ENCODE measurements around the gene KRTAP13-4. TPM values are rescaled to one million over a fixed set of nuclear protein-coding genes. Genes with fewer than 3 reads are reported as not detected.

KRTAP13-4 gene
- total and polyA plus RNA-seq, 9 donors = not detected

DNA sequence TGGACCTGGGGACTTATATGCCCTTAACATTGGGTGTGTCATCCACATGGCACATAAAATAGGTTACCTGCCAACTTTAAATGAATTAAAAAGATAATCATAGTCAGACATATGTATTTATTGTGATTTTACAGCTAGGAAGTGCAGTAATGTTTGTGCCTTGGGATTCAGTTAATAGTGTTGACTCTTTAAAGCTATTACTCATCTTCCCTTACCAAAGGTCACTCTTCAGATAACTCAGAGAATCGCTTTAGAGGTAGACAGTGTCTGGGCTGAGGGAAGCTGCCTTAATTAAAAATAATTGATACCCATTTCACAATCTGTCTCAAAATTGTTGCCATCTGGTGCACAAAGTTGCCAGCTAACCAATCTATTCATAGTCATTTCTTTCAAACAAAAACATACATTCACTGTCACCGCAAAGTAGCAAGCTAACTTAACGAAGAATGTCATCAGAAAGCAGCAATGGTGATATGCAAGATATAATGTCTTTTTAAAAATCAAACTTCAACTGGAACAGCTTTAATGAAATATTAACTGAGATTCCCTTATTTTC lies 7.1 kb downstream of the KRTAP13-4 start:
- no peak overlapping the region for H3K4me3 ChIP-seq (ENCODE audit: low read length)
- DNase-seq = no peak
- no peaks in the 10 kb centered on the region for H3K4me1 ChIP-seq (ENCODE audit: control insufficient read depth, insufficient read depth, low read length)
- no CpG with 5 or more reads among the region's 3 CpGs for WGBS (ENCODE audit: insufficient coverage)
- no peaks in the 10 kb centered on the region for H3K36me3 ChIP-seq (ENCODE audit: control insufficient read depth, insufficient read depth, low read length)
- no peaks in the 10 kb centered on the region for H3K9me3 ChIP-seq (replicated peaks; ENCODE audit: control insufficient read depth, low read depth, low read length)
- no peaks in the 10 kb centered on the region for H3K27me3 ChIP-seq (ENCODE audit: control insufficient read depth, insufficient read depth, low read length)
- no peak overlapping the region for H3K27ac ChIP-seq (ENCODE audit: low read length)

DNA sequence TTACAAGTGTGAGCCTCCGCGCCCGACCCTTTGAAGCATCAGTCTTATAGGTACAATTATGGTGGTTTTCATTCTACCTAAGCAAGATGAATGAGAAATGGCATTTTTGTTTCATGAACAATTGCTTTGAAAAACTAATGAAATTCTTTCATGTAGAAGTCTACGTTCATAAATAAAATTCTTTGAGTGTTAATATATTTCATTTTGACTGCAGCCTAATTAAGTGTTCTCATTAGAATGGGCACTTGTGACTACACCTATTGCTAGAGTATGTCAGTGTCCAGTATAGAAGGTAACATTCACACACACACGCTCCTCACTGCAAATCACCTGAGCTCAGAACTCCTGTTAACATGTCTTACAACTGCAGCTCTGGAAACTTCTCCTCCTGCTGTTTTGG lies 10.0 kb downstream of the KRTAP13-4 start, which contains the start of gene KRTAP15-1:
Gene KRTAP15-1, plus strand, starts transcription at position 301 of the 400 bp plus-strand sequence. Its CDS starts 53 bp downstream, at position 354.
- H3K27me3 ChIP-seq (ENCODE audit: control insufficient read depth, insufficient read depth, low read length) = no peaks in the 10 kb centered on the region
- WGBS (ENCODE audit: insufficient coverage) = no CpG with 5 or more reads among the region's 5 CpGs
- DNase-seq = no peak
- no peaks in the 10 kb centered on the region for H3K4me1 ChIP-seq (ENCODE audit: control insufficient read depth, insufficient read depth, low read length)
- no peaks in the 10 kb centered on the region for H3K36me3 ChIP-seq (ENCODE audit: control insufficient read depth, insufficient read depth, low read length)
- H3K27ac ChIP-seq (ENCODE audit: low read length) = no peak within 1 kb of the TSS
- H3K9me3 ChIP-seq (replicated peaks; ENCODE audit: control insufficient read depth, low read depth, low read length) = no peaks in the 10 kb centered on the region
- no peak within 1 kb of the TSS for H3K4me3 ChIP-seq (ENCODE audit: low read length)

DNA sequence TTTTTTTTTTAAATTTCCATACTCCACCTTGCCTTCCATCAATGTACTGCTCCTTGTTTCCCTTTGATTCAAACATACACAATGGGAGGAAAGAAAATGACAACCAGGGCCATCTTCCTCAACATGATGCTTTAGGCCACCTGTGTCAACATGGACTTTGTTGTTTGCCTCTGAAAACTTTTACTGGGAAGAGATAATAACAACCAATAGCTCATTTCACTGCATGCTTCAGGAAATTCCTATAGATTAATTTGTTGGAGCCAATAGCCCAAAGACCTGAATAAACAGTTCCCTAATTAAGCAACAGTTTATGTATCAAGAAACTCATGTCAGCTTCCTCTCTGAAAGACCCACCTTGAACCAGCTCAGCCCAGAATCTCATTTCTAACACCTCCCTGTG lies 13.2 kb downstream of the KRTAP13-4 start:
- Histone ChIP-seq H3K4me1 (ENCODE audit: control insufficient read depth, insufficient read depth, low read length) (no peaks in the 10 kb centered on the region), H3K4me3 (ENCODE audit: low read length) (no peak overlapping the region), H3K27me3 (ENCODE audit: control insufficient read depth, insufficient read depth, low read length) (no peaks in the 10 kb centered on the region), H3K36me3 (ENCODE audit: control insufficient read depth, insufficient read depth, low read length) (no peaks in the 10 kb centered on the region), H3K27ac (ENCODE audit: low read length) (no peak overlapping the region), H3K9me3 (replicated peaks; ENCODE audit: control insufficient read depth, low read depth, low read length) (no peaks in the 10 kb centered on the region)
- no peak for DNase-seq

DNA sequence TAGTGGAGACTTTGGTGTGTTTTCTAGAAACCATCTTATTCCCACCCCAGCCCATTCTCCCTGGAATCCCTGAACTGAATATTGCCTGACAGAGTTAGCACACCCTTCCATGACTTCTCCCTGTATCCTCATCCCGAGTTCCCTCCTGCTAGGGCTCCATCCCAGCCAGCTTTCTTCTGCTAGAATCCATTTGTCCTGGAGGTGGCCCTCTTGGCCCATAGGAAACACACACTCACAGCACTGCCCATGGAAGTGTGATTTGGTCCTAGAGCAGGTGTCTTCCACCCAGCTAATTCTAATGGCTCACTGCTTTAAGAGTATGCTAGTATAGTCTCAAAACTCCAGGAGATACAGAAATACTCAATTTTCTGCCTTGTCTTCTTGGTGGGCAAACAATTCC lies 14.2 kb downstream of the KRTAP13-4 start:
- Histone ChIP-seq H3K27me3 (ENCODE audit: control insufficient read depth, insufficient read depth, low read length) (no peaks in the 10 kb centered on the region), H3K4me3 (ENCODE audit: low read length) (no peak overlapping the region), H3K36me3 (ENCODE audit: control insufficient read depth, insufficient read depth, low read length) (no peaks in the 10 kb centered on the region), H3K27ac (ENCODE audit: low read length) (no peak overlapping the region), H3K9me3 (replicated peaks; ENCODE audit: control insufficient read depth, low read depth, low read length) (no peaks in the 10 kb centered on the region), H3K4me1 (ENCODE audit: control insufficient read depth, insufficient read depth, low read length) (no peaks in the 10 kb centered on the region)
- no peak for DNase-seq
- WGBS (ENCODE audit: insufficient coverage) = no CpG with 5 or more reads among the region's 1 CpG

DNA sequence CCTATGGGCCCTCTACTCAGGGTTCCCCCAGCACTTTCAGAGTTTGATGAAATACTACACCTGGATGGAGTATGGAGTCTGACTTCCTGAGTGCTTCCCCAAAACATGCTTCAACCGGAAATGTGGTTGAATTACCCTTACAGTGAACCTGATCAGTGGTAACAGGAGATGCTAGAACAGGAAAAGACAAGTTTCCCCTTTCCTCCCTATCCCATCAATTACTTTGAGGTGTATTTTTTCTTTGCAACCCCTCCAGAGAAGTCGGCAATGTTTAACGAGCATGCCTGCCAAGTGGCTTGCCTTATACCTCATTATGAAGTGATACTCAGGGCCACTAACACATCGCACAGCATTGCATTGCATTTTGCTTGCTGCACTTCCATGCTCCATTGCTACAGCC lies 17.0 kb downstream of the KRTAP13-4 start:
- H3K4me1 ChIP-seq (ENCODE audit: control insufficient read depth, insufficient read depth, low read length) = no peaks in the 10 kb centered on the region
- no peaks in the 10 kb centered on the region for H3K9me3 ChIP-seq (replicated peaks; ENCODE audit: control insufficient read depth, low read depth, low read length)
- no peak for DNase-seq
- no peak overlapping the region for H3K4me3 ChIP-seq (ENCODE audit: low read length)
- no peak overlapping the region for H3K27ac ChIP-seq (ENCODE audit: low read length)
- 39% methylated on average over 3 of the region's 4 CpGs for WGBS (ENCODE audit: insufficient coverage)
- no peaks in the 10 kb centered on the region for H3K36me3 ChIP-seq (ENCODE audit: control insufficient read depth, insufficient read depth, low read length)
- H3K27me3 ChIP-seq (ENCODE audit: control insufficient read depth, insufficient read depth, low read length) = no peaks in the 10 kb centered on the region

DNA sequence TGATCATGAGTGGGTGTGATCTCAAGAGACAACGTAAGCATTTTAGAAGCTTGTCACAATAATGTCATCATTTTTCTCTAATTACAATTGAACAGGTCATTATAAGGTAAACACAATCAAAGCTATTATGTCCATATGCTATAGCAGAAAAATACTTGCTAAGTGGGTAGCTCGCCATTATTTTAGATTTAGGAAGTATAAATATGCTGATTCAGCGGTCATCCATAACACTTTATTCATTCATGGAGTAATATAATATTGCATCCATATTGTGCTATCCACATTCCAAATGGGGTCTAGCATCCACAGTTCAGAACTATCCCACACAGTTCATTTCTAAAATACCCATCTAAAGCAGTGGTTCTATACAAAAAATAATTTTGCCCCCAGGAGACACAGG lies 18.5 kb downstream of the KRTAP13-4 start:
- Histone ChIP-seq H3K4me3 (ENCODE audit: low read length) (no peak overlapping the region), H3K36me3 (ENCODE audit: control insufficient read depth, insufficient read depth, low read length) (no peaks in the 10 kb centered on the region), H3K27ac (ENCODE audit: low read length) (no peak overlapping the region), H3K4me1 (ENCODE audit: control insufficient read depth, insufficient read depth, low read length) (no peaks in the 10 kb centered on the region), H3K27me3 (ENCODE audit: control insufficient read depth, insufficient read depth, low read length) (no peaks in the 10 kb centered on the region), H3K9me3 (replicated peaks; ENCODE audit: control insufficient read depth, low read depth, low read length) (no peaks in the 10 kb centered on the region)
- no peak for DNase-seq
- WGBS (ENCODE audit: insufficient coverage) = no CpG with 5 or more reads among the region's 3 CpGs

DNA sequence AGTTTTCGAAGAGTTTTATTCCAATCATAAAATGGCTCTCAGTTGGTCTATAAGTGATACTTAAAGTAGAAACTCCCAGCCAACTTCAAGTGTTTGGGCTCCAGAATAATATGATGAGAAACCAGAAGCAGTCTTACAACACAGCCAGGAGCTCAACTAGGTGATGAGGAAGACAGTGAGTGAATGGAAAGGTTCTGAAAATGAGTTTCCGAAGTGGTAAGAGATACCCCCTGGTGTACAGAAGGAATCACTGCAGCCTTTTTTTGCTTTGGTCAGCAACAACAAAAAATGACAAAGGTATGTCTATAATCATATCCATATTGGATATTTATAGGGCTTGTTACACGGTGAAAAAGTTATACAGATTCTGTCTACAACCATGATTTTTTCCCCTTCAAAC lies 33.7 kb downstream of the KRTAP13-4 start:
- no peak for DNase-seq
- Histone ChIP-seq H3K4me3 (ENCODE audit: low read length) (no peak overlapping the region), H3K4me1 (ENCODE audit: control insufficient read depth, insufficient read depth, low read length) (no peaks in the 10 kb centered on the region), H3K36me3 (ENCODE audit: control insufficient read depth, insufficient read depth, low read length) (no peaks in the 10 kb centered on the region), H3K9me3 (replicated peaks; ENCODE audit: control insufficient read depth, low read depth, low read length) (no peaks in the 10 kb centered on the region), H3K27ac (ENCODE audit: low read length) (no peak overlapping the region), H3K27me3 (ENCODE audit: control insufficient read depth, insufficient read depth, low read length) (no peaks in the 10 kb centered on the region)
- no CpG with 5 or more reads among the region's 3 CpGs for WGBS (ENCODE audit: insufficient coverage)

DNA sequence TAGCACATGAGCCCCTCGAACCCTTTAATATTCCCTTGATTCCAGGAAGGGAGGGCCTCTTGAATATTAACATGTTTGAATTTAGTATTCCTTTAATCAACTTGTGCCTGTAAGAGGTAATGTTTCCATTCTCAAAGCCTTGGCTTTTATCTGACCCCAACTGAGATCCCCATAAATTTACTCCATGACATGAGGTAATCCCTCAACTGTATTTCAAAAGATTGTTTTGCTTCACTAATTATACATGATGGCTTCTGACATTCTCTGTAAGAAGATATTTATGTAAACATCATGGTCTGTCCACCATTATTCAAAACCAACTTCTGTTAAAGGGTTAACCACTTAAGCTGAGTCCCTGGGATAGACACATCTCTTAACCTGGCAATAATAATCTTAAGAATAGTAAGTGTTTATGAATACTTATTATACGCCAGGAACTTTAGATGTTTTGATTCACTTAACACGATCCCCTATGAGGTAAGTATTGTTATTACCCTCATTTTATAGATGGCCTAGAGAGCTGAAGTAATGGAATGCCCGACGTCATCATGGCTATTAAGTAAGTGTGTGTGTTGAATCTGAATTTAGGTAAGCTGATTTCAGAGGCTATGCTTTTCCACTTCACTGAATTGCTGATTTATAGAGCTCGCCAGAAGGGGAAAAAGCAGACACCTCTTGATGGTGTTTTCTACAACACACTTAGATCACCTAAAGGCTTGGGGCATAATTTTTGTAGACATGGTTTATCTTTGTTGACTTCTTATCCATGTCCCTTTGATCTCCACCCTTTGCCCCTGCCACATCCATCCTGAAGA lies 39.1 kb downstream of the KRTAP13-4 start:
- no peak overlapping the region for H3K4me3 ChIP-seq (ENCODE audit: low read length)
- no peaks in the 10 kb centered on the region for H3K4me1 ChIP-seq (ENCODE audit: control insufficient read depth, insufficient read depth, low read length)
- no peaks in the 10 kb centered on the region for H3K36me3 ChIP-seq (ENCODE audit: control insufficient read depth, insufficient read depth, low read length)
- no peak overlapping the region for H3K27ac ChIP-seq (ENCODE audit: low read length)
- no peaks in the 10 kb centered on the region for H3K27me3 ChIP-seq (ENCODE audit: control insufficient read depth, insufficient read depth, low read length)
- H3K9me3 ChIP-seq (replicated peaks; ENCODE audit: control insufficient read depth, low read depth, low read length) = no peaks in the 10 kb centered on the region
- no peak for DNase-seq
- WGBS (ENCODE audit: insufficient coverage) = no CpG with 5 or more reads among the region's 6 CpGs

DNA sequence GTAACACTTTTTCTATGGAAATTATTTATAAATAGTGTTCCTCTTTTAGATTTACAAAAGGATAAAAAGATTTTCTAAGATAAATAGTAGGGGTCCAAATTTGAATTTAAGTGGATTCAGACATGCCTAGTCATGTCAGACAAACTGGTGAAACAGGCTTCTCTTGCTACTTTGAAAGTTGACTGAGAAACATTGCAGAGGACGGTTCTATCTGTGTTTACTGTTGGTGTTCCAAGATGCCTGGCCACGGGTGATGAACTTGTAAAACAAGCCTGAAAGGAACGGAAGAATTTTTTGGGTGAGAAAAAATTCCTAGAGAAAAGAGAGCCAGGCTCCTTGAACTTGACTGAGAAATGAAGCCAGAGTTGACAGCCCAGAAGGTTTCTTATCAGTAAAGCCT lies 48.0 kb downstream of the KRTAP13-4 start:
- no peak overlapping the region for H3K4me3 ChIP-seq (ENCODE audit: low read length)
- H3K27me3 ChIP-seq (ENCODE audit: control insufficient read depth, insufficient read depth, low read length) = no peaks in the 10 kb centered on the region
- no peaks in the 10 kb centered on the region for H3K36me3 ChIP-seq (ENCODE audit: control insufficient read depth, insufficient read depth, low read length)
- DNase-seq = no peak
- H3K27ac ChIP-seq (ENCODE audit: low read length) = no peak overlapping the region
- H3K4me1 ChIP-seq (ENCODE audit: control insufficient read depth, insufficient read depth, low read length) = no peaks in the 10 kb centered on the region
- WGBS (ENCODE audit: insufficient coverage) = 47% methylated on average over 3 of the region's 3 CpGs
- H3K9me3 ChIP-seq (replicated peaks; ENCODE audit: control insufficient read depth, low read depth, low read length) = no peaks in the 10 kb centered on the region

DNA sequence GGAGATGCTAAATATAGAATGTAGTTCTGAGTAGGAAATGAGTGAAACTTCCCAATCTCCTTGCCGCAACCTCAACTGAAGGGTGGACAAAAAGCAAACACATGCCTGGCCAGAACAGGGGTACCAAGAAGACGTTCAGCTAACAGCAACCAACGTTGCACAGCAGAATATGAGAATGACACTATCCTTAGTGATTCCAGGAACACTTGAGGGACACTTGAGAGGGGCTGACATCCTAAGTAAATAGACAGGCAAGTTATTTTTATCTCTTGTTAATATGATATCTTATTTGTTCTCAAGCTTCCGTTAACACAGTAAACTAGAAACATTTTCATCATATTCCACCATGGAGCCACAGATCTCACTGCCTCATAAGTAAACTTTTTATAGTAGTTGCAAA lies 49.2 kb downstream of the KRTAP13-4 start:
- Histone ChIP-seq H3K4me3 (ENCODE audit: low read length) (no peak overlapping the region), H3K4me1 (ENCODE audit: control insufficient read depth, insufficient read depth, low read length) (no peaks in the 10 kb centered on the region), H3K27ac (ENCODE audit: low read length) (no peak overlapping the region), H3K9me3 (replicated peaks; ENCODE audit: control insufficient read depth, low read depth, low read length) (no peaks in the 10 kb centered on the region), H3K27me3 (ENCODE audit: control insufficient read depth, insufficient read depth, low read length) (no peaks in the 10 kb centered on the region), H3K36me3 (ENCODE audit: control insufficient read depth, insufficient read depth, low read length) (no peaks in the 10 kb centered on the region)
- 67% methylated on average over 1 of the region's 4 CpGs for WGBS (ENCODE audit: insufficient coverage)
- DNase-seq = no peak
